DOHH2 (cell line): Measurements from ENCODE around the gene ZNF304.
"Not testable (repeated sequence)": the region's sequence is repeated elsewhere in the genome, so short reads cannot be mapped to it uniquely, and the experiment has no call there.

Experiments
- H3F3A ChIP-seq: fragments of 200-600 bp; sonication (generic), shearing (Covaris generic); 2 replicates; pipeline ENCODE4 v1.6.0; 2016; ENCODE audit warnings: antibody characterized with exemption, mild to moderate bottlenecking; ENCODE audit not compliant: control insufficient read depth, insufficient read depth
- H3K27ac ChIP-seq: fragments of 200-600 bp; sonication (generic); 2 replicates; pipeline ENCODE4 v1.5.1; 2014; ENCODE audit warnings: low read depth, mild to moderate bottlenecking, low read length, moderate library complexity
- H3K27me3 ChIP-seq: fragments of 200-600 bp; sonication (generic); 2 replicates; pipeline ENCODE4 v1.6.1; 2014; ENCODE audit warnings: mild to moderate bottlenecking, low read length, mixed read lengths; ENCODE audit not compliant: control insufficient read depth
- H3K36me3 ChIP-seq: fragments of 200-600 bp; sonication (generic); 2 replicates; pipeline ENCODE4 v1.6.1; 2014; ENCODE audit warnings: mild to moderate bottlenecking, low read length, moderate library complexity, mixed read lengths; ENCODE audit not compliant: control insufficient read depth
- H3K4me1 ChIP-seq: fragments of 200-600 bp; sonication (generic); 2 replicates; pipeline ENCODE4 v1.6.1; 2014; ENCODE audit warnings: mild to moderate bottlenecking, low read length, mixed read lengths; ENCODE audit not compliant: control insufficient read depth
- H3K4me2 ChIP-seq: fragments of 200-600 bp; sonication (generic); 2 replicates; pipeline ENCODE4 v1.6.0; 2014; ENCODE audit warnings: mild to moderate bottlenecking, low read length, moderate library complexity
- H3K4me3 ChIP-seq: fragments of 200-600 bp; sonication (generic); 2 replicates; pipeline ENCODE4 v1.5.1; 2014; ENCODE audit warnings: mild to moderate bottlenecking, low read length, mixed read lengths
- H3K79me2 ChIP-seq: fragments of 200-600 bp; sonication (generic); 2 replicates; pipeline ENCODE4 v1.6.1; 2014; ENCODE audit warnings: mild to moderate bottlenecking, low read length, mixed read lengths; ENCODE audit not compliant: control insufficient read depth
- H3K9me2 ChIP-seq: fragments of 200-600 bp; sonication (generic); replicated peaks from 2 replicates; pipeline ENCODE4 v1.6.1; 2014; ENCODE audit warnings: mild to moderate bottlenecking, low read length, mixed read lengths; ENCODE audit not compliant: control insufficient read depth
- H3K9me3 ChIP-seq: fragments of 200-600 bp; sonication (generic); 2 replicates; pipeline ENCODE4 v1.6.1; 2014; ENCODE audit warnings: antibody characterized with exemption, low read length, mixed read lengths; ENCODE audit not compliant: control insufficient read depth, insufficient read depth
- H4K20me1 ChIP-seq: fragments of 200-600 bp; sonication (generic); 2 replicates; pipeline ENCODE4 v1.6.0; 2014; ENCODE audit warnings: low read depth, mild to moderate bottlenecking, antibody characterized with exemption, low read length, moderate library complexity; ENCODE audit not compliant: control insufficient read depth, insufficient read depth
- CTCF ChIP-seq: fragments of 200-600 bp; sonication (generic); IDR thresholded peaks from one replicate; pipeline ENCODE4 v1.5.1; 2014; ENCODE audit warnings: antibody characterized with exemption, mild to moderate bottlenecking, low read depth, low read length; ENCODE audit not compliant: poor library complexity, severe bottlenecking
- EZH2phosphoT487 ChIP-seq: fragments of 200-600 bp; sonication (generic); IDR thresholded peaks from 2 replicates; pipeline ENCODE4 v1.6.1; 2017; ENCODE audit warnings: borderline replicate concordance, mild to moderate bottlenecking, antibody characterized with exemption, low read length, moderate library complexity, mixed read lengths

ZNF304 gene

DNA sequence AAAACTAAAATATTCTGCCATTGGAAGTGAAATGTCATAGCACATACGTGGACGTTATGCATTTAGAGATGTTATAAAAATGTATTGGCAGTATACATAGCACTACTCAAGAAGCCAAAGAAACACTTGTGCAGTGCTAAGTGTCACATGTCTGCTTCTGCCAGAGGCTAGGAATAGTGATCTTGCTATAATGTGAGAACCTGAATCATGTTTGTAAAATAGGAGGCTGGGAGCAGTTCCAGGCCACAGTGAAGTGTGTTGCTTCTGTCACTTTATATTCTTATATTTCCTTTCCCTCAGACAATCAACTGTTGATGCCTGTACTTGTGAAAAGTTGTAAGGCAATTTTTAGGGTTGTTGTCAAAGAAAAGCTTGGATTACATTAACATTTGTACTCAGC lies 15.7 kb downstream of the ZNF304 start:
- no peaks in the 10 kb centered on the region for H3K79me2 ChIP-seq
- no peak overlapping the region for H3K27ac ChIP-seq
- no peak overlapping the region for H3K4me2 ChIP-seq
- peaks cover 13% of the 10 kb centered on the region for H3K4me1 ChIP-seq
- TF ChIP-seq CTCF (no peak), EZH2phosphoT487 (no peak)
- H3K27me3 ChIP-seq, result no peaks in the 10 kb centered on the region
- no peaks in the 10 kb centered on the region for H4K20me1 ChIP-seq
- no peaks in the 10 kb centered on the region for H3K36me3 ChIP-seq
- no peaks in the 10 kb centered on the region for H3K9me2 ChIP-seq
- no peak overlapping the region for H3K4me3 ChIP-seq
- H3F3A ChIP-seq, result peaks cover 7% of the 10 kb centered on the region
- H3K9me3 ChIP-seq, result peaks cover 20% of the 10 kb centered on the region

GRCh38 chr19:57374179-57374578 lies 23.1 kb downstream of the ZNF304 start:
- no peak overlapping the region for H3K4me3 ChIP-seq
- H3K9me2 ChIP-seq, result no peaks in the 10 kb centered on the region
- no peaks in the 10 kb centered on the region for H3K27me3 ChIP-seq
- no peaks in the 10 kb centered on the region for H3K79me2 ChIP-seq
- H3K9me3 ChIP-seq, result peaks cover 43% of the 10 kb centered on the region; the same call in 1 of the 2 replicates
- no peaks in the 10 kb centered on the region for H4K20me1 ChIP-seq
- TF ChIP-seq CTCF, result no peak
- no peak for TF ChIP-seq EZH2phosphoT487
- no peaks in the 10 kb centered on the region for H3K4me1 ChIP-seq
- H3F3A ChIP-seq, result no peaks in the 10 kb centered on the region
- H3K36me3 ChIP-seq, result no peaks in the 10 kb centered on the region
- H3K27ac ChIP-seq, result no peak overlapping the region
- no peak overlapping the region for H3K4me2 ChIP-seq

GRCh38 chr19:57374647-57375046 lies 23.6 kb downstream of the ZNF304 start:
- not testable (repeated sequence) for H3K4me2 ChIP-seq, H3K4me1 ChIP-seq, H3K9me2 ChIP-seq, H3F3A ChIP-seq, H4K20me1 ChIP-seq, H3K4me3 ChIP-seq, H3K36me3 ChIP-seq, H3K79me2 ChIP-seq, H3K27ac ChIP-seq, H3K27me3 ChIP-seq
- peaks cover 45% of the 10 kb centered on the region; the same call in 1 of the 2 replicates for H3K9me3 ChIP-seq

DNA sequence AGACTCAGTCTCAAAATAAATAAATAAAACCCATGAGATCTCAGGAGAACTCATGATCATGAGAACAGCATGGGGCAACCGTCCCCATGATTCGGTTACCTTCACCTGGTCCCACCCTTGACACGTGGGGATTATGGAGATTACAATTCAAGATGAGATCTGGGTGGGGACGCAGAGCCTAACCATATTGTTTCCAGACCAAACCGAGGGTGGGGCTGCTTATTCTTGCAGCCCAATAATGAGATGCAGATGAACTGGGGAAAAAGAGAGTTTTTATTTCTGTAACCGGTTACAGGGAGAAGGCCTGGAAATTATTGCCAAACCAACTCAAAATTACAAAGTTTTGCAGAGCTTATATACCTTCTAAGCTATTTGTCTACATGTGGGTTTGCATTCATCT lies 25.1 kb downstream of the ZNF304 start:
- Histone ChIP-seq H3F3A (no peaks in the 10 kb centered on the region), H3K79me2 (no peaks in the 10 kb centered on the region), H3K9me3 (peaks cover 45% of the 10 kb centered on the region; the same call in 1 of the 2 replicates), H3K36me3 (no peaks in the 10 kb centered on the region), H3K27me3 (no peaks in the 10 kb centered on the region), H3K27ac (no peak overlapping the region), H3K4me3 (no peak overlapping the region), H3K4me2 (no peak overlapping the region), H3K4me1 (no peaks in the 10 kb centered on the region), H4K20me1 (no peaks in the 10 kb centered on the region), H3K9me2 (no peaks in the 10 kb centered on the region)
- TF ChIP-seq CTCF (no peak), EZH2phosphoT487 (no peak)
